HPDE6-E6E7 (cell line): Measurements from ENCODE around the gene B4GALT4.

Source experiments
- DNase-seq: peaks from one replicate; pipeline ENCODE4 v3.0.0; 2011; ENCODE audit warnings: missing footprints; ENCODE audit errors: extremely low spot score

Gene B4GALT4

GRCh38 chr3:119237299-119237698 is 3.4 kb downstream of the B4GALT4 start:
- DNase-seq = no peak

DNA sequence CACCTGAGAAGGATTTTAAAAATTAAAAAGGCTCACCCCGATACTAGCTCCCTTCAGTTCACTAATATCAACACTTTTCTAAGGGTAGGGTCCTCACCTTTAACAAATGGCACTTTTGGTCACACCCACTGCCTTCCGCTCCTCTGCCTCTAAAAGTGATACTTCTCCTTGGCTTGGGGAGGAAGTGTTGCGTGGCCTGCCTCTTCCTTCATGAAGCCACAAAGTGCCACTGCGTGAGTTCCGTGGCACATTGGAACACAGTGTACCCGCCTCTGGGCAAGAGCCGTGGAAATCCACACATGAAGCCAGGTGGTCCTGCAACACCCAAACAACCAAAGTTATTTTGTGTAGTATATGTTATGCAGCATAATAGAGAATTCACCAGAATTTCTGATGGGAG is 3.9 kb downstream of the B4GALT4 start:
- no peak for DNase-seq

- no peak for DNase-seq
Observed at GRCh38 chr3:119235151-119235550, 5.5 kb downstream of the B4GALT4 start.

DNA sequence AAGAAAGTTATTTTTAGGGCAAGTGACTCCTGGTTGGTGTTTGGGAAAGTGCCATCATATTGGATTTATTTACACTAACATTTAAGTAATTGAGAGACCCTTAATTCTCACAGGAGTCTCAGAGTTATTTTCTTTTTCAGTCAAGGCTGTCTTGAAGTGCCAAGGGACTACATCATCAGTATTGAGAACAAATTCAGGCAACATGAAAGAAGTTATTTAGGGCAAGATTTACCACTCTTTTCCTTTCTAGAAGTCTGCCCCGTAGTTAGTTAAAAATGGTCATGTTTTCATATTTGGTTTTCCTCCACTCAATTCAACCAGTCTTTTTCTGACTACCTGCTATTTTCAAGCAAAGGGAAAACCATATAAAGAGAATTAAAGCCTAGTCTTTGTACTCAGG is 6.1 kb downstream of the B4GALT4 start:
- no peak for DNase-seq

GRCh38 chr3:119230745-119231144 is 9.9 kb downstream of the B4GALT4 start:
- no peak for DNase-seq

DNA sequence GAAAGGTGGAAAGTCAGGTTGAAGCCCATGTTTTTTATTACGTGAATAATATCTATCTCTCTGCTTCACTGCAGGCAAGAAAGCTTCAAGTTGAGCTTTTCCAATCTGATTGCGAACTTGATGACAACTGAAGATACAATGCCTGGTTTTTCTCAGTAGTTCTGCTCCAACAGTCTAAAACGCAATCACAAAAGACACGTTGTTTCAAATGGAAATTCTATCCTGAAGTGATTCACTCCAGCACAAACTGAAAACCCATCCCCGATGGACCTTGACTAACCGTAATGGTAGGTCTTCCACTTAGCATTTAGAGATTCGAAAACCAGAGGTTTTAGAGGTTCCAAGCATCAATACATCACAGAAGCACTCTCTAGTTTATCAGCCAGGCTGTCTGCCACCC is 10.6 kb downstream of the B4GALT4 start:
- DNase-seq = no peak

DNA sequence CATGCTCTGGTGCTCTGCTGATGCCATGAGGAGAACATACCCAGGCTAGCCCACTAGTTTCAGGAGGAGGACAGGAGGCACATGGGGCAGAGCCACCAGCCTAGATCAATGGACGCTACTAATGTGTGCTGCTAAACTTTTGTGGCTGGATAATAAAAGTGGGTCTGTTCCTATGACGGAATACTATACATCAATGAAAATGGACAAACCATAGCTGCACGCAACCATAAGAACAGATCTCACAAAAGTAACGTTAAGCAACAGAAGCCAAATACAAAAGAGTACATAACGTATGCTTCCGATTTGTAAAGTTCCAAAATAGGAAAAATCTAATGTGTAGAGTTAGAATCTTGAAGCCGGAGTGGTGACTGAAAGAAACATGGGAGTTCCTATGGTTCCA is 11.5 kb downstream of the B4GALT4 start:
- DNase-seq = no peak

- DNase-seq = no peak
Observed at GRCh38 chr3:119228373-119229145, 12.1 kb downstream of the B4GALT4 start.

DNA sequence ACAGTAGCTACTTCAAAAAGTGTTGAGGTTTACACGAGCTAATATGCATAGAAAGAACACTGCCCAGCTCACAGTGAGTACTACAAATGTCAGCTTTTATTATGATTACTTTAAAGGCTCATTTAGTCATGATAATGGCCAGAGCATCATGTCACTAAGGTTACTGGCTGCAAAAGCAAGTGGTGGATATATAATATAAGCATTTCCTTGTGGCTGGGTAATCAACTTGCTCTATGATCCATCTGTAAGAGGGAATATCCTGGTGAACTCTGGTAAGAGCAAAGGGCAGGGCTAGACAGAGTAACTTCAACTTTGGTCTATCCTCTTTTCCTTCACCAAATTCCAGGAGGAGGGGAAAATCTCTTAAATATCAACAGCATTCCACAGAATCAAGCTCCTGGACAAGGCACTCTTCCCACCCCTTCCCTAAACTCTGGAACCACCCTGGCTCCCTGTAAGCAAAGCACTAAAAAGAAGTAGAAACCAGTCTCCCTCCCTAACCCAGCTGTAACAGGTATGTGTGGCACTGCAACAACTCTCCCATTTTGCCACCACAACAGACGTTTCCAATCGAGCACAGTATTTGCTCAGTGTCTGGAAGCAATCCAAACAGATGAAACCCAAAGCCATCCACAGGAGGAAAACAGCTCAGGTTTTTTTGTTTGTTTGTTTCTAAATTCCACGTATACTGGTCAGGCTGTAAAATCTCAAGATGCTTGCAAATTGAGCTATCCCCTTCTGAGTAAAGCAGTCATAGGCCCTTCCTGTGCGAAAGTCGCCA is 13.4 kb downstream of the B4GALT4 start:
- DNase-seq = no peak

GRCh38 chr3:119225121-119225520 is 15.6 kb downstream of the B4GALT4 start:
- DNase-seq = no peak

GRCh38 chr3:119223511-119223910 is 17.2 kb downstream of the B4GALT4 start:
- no peak for DNase-seq

DNA sequence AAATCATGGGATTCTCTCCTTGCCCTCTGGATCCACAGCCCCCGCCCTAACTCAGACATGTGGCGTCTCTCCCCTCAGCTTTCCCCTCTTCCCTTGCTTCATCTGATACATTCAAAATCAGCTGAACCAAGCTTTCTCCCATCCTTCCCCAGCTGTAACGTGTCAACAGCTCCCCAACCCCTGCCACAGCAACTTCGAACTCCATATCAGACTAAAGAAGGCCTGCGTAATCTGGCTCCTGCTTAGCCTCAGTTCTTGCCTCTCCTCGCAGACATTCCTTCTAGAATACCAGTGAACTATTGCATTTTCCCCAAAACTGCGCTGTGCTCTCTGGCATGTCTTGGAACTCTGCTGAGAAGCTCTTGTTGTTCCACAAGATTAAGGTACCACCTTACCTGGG is 18.3 kb downstream of the B4GALT4 start:
- DNase-seq = no peak

- DNase-seq = no peak
Observed at GRCh38 chr3:119221779-119222320, 18.8 kb downstream of the B4GALT4 start.

GRCh38 chr3:119220970-119221667 is 19.6 kb downstream of the B4GALT4 start:
- no peak for DNase-seq

DNA sequence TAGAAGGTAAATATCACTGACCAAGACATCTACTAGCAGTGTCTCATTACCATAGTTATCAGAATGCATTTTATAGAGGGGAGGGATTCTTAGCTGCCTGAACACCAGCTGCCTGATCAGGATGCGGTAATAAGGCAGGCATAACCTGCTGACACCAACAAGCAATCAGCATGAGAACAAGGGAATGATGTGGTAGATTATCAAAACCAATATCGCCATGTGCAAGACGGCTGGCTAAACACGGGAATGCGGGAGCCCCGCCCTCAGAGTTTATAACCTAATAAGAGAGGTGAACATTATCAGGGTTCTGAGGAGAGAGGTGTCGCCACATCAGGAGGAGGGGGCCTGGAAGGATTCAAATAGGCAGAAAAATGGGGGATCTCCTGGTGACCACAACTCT is 20.5 kb downstream of the B4GALT4 start:
- no peak for DNase-seq

DNA sequence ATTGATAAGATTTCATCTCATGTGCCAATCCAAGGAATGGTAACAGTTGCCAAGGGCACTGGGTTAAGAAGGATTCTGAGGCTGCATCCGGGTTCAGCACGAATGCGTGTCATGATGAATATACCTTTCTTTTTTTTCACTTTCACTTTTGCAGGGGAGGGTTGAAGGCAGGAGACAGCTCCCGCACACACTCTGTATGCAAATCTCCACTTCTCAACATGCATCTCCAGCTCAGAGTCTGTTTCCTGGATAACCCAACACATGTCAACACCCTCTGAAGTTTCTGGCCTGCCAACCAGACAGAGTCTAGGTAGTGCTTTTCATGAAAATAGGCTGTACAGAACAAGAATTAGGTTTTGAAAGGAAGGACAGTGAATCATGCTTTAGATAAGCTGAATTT is 21.6 kb downstream of the B4GALT4 start:
- no peak for DNase-seq

- DNase-seq = no peak
Observed at GRCh38 chr3:119211803-119212202, 28.9 kb downstream of the B4GALT4 start.

- no peak for DNase-seq
Observed at GRCh38 chr3:119211193-119211592, 29.5 kb downstream of the B4GALT4 start.

DNA sequence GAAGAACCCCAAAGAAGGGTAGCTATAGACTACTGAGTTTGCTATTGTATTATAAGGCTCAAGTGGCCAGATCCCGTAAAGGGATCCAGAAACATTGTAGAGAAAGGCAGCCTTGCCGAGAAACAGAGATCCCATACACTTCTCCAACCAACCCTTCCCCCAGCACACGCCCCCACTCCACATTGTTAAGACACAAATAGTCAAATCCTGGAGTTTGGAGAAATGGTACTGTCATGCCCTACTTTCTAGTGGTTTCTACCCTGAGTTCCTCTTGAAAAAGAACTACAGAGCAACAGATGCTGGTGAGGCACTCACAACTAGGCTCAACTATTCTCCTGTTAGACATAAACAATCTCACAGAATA is 33.2 kb downstream of the B4GALT4 start:
- no peak for DNase-seq

- DNase-seq = peak; percentile 76
Observed at GRCh38 chr3:119206611-119207511, 33.8 kb downstream of the B4GALT4 start.

- DNase-seq = no peak
Observed at GRCh38 chr3:119205685-119206084, 35.0 kb downstream of the B4GALT4 start.
